Calu3 (cell line): ENCODE data around the gene TBC1D32. TPM values are rescaled to one million over a fixed set of nuclear protein-coding genes. Genes with fewer than 3 reads are reported as not detected.
"Not testable (repeated sequence)": the region's sequence is repeated elsewhere in the genome, so short reads cannot be mapped to it uniquely, and the experiment has no call there.

Source experiments
- BruUV-seq: library from RNA; stranded (reverse); fragments of 400-500 nt; replicated peaks from 2 replicates; lab custom pipeline; 2021; lab: Mats Ljungman, UMichigan
- CTCF ChIA-PET: fragments of 300-600 bp; sonication (Branson Sonifier 250); formaldehyde crosslinking; loops from one replicate; lab custom pipeline; 2022; ENCODE audit warnings: antibody characterized with exemption; lab: Charles Lee
- DNase-seq: peaks from one replicate; pipeline ENCODE4 v3.0.0; 2022
- H3K27ac Mint-ChIP-seq: one replicate; pipeline ENCODE4 v1.8.0; 2022; ENCODE audit warnings: mixed read lengths; ENCODE audit not compliant: unreplicated experiment
- H3K27me3 Mint-ChIP-seq: one replicate; pipeline ENCODE4 v1.8.0; 2022; ENCODE audit warnings: mixed read lengths; ENCODE audit not compliant: unreplicated experiment
- H3K36me3 Mint-ChIP-seq: one replicate; pipeline ENCODE4 v1.8.0; 2022; ENCODE audit warnings: mild to moderate bottlenecking, moderate library complexity, mixed read lengths; ENCODE audit not compliant: insufficient read depth, unreplicated experiment
- H3K4me1 Mint-ChIP-seq: one replicate; pipeline ENCODE4 v1.8.0; 2022; ENCODE audit warnings: mild to moderate bottlenecking, low read depth, mixed read lengths; ENCODE audit not compliant: unreplicated experiment
- H3K4me3 Mint-ChIP-seq: one replicate; pipeline ENCODE4 v1.8.0; 2022; ENCODE audit warnings: mild to moderate bottlenecking, low read depth, moderate library complexity, mixed read lengths; ENCODE audit not compliant: unreplicated experiment
- H3K9me3 Mint-ChIP-seq: one replicate; pipeline ENCODE4 v1.8.0; 2022; ENCODE audit warnings: low read depth, mixed read lengths; ENCODE audit not compliant: unreplicated experiment
- CTCF ChIP-seq: fragments of 200-600 bp; IDR thresholded peaks from one replicate; pipeline ENCODE4 v1.8.0; 2022; ENCODE audit warnings: antibody characterized with exemption; ENCODE audit not compliant: unreplicated experiment
- intact Hi-C: fragments of 100-400 bp; cut with micrococcal nuclease; formaldehyde crosslinking; loops from one replicate; pipeline ENCODE4 v1.10.0; 2022; ENCODE audit not compliant: unreplicated experiment
- total RNA-seq: library from RNA; stranded (reverse); gene quantifications from 2 replicates; pipeline ENCODE4 v1.2.3, GENCODE V29; 2022

Gene TBC1D32
- total RNA-seq, 1 experiment from 2014 or later = 8.9 TPM

DNA sequence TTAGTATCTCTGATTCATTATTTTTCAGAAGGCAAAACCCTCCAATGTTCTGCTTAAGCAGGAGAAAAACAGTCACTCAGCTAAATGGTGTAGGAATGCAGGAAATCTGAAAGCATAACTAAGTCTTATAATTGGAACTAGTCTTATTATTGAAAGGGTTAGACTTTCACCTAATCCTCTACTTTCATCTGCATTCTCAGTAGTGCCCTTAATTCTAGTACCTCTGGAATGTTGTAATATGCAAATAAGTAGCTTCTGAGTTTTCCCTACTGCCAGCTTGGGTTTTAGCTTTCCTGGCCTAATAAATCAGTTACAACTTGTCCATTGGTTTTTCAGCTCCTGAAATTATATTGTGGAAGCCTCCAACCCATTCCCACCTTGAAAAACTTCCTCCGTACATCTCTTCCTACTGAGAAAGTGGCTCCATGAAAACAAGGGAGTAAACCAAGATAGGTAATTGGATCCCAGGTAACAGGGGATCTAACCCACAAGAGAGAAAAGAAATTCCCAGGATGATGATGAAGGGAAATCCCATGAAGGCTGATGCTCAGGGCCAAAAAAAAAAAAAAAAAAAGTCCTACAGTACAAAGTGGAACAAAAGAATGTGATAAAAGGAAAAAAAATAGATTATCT lies 147.0 kb downstream of the TBC1D32 start:
- Mint-ChIP-seq H3K27ac (no peak overlapping the region), H3K27me3 (no peaks in the 10 kb centered on the region), H3K36me3 (no peaks in the 10 kb centered on the region), H3K9me3 (no peaks in the 10 kb centered on the region), H3K4me1 (peaks cover 16% of the 10 kb centered on the region), H3K4me3 (no peak overlapping the region)
- no peak for TF ChIP-seq CTCF
- DNase-seq = no peak
- intact Hi-C loops = no loop called here
- BruUV-seq = no TSS peak
- CTCF ChIA-PET = interaction anchor here (0.6 to 1.4 kb wide), 3 partner anchors 13 to 794 kb away, joined by 3 to 4 read pairs (median 3); no protein-coding TSS in a partner anchor

DNA sequence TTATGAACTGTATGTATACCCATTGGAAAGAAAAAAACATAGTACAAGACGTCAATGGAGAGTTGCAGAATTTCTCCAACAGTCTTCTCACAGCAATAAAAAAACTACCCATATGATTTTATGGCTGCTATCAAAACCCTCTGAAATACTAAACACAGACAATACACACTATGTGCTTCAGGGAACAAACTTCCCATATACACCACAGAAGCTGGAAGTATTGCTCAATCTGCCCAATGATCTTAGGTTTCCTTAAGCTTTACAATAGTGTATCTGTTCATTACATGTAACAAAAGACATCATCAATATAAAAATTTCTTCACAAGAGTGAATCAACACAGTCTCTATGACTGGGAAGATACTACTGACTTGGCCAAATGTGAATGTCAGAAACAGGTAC lies 150.5 kb downstream of the TBC1D32 start:
- Mint-ChIP-seq H3K9me3 (peaks cover 7% of the 10 kb centered on the region), H3K4me3 (no peak overlapping the region), H3K27ac (no peak overlapping the region), H3K4me1 (peaks cover 16% of the 10 kb centered on the region), H3K27me3 (no peaks in the 10 kb centered on the region), H3K36me3 (peaks cover 5% of the 10 kb centered on the region)
- no peak for TF ChIP-seq CTCF
- no TSS peak for BruUV-seq
- intact Hi-C loops = no loop called here
- DNase-seq = no peak
- CTCF ChIA-PET = no interaction called here

- no peak for DNase-seq
- Mint-ChIP-seq H3K27ac (no peak overlapping the region), H3K9me3 (no peaks in the 10 kb centered on the region), H3K4me1 (no peaks in the 10 kb centered on the region), H3K4me3 (no peak overlapping the region), H3K36me3 (no peaks in the 10 kb centered on the region), H3K27me3 (no peaks in the 10 kb centered on the region)
- CTCF ChIA-PET = interaction anchor here (0.6 kb wide), 1 partner anchor 238 kb away, joined by 3 read pairs; no protein-coding TSS in a partner anchor
- intact Hi-C loops = no loop called here
- TF ChIP-seq CTCF = no peak
- BruUV-seq = no TSS peak
These were observed 158.5 kb downstream of the TBC1D32 start for GRCh38 chr6:121175827-121176226.

DNA sequence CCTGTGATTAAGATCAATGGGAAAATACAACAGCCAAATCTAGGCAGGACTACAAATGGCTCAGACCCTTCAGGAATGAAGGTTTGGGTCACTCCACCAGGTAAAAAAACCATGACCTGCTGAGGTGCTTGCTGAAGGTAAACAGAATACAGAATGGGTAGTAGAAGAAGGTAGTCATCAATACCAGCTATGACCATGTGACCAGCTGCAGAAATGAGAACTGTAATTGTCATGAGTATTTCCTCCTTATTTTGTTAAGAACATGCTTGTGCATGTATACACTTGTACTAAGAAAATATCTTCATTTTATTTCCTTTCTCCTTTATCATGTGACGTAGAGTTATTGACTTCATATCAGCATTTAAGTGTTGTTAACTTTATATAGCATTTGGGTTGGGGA lies 161.8 kb downstream of the TBC1D32 start:
- intact Hi-C loops, BruUV-seq, DNase-seq, H3K36me3 Mint-ChIP-seq, H3K4me1 Mint-ChIP-seq, H3K27me3 Mint-ChIP-seq, H3K27ac Mint-ChIP-seq, H3K9me3 Mint-ChIP-seq, CTCF ChIA-PET, H3K4me3 Mint-ChIP-seq: not testable (repeated sequence)

GRCh38 chr6:121171879-121172278 lies 162.4 kb downstream of the TBC1D32 start:
- H3K4me3 Mint-ChIP-seq = no peak overlapping the region
- intact Hi-C loops = no loop called here
- DNase-seq = no peak
- H3K36me3 Mint-ChIP-seq = no peaks in the 10 kb centered on the region
- no TSS peak for BruUV-seq
- no peak for TF ChIP-seq CTCF
- H3K27ac Mint-ChIP-seq = no peak overlapping the region
- no peaks in the 10 kb centered on the region for H3K9me3 Mint-ChIP-seq
- H3K4me1 Mint-ChIP-seq = no peaks in the 10 kb centered on the region
- no peaks in the 10 kb centered on the region for H3K27me3 Mint-ChIP-seq
- CTCF ChIA-PET = no interaction called here
